Measurements from ENCODE around the gene TEPSIN.
A peak's percentile ranks its signal among the peaks of the same experiment; 100 is the strongest.

TEPSIN gene

DNA sequence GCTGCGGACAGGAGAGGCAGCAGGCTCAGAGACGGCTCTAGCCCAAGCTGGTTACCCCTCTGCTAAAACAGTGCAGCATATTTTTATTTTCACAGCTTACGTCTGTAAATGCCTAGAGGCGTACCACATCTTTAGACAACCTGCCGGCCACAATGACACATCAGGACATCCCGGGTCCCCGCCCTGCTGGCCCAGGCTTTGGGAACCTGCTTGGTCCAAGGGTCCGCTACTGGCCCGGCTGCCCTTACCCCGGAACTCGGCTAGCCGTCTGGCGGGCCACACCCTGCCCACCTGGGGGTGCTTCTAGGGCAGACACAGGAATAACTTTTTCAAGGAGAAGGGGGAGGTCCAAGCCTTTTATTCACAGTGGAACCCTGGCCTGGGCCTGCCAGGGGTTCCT, 20.4 kb downstream of the TEPSIN start:
- DNase-seq: no peak

DNA sequence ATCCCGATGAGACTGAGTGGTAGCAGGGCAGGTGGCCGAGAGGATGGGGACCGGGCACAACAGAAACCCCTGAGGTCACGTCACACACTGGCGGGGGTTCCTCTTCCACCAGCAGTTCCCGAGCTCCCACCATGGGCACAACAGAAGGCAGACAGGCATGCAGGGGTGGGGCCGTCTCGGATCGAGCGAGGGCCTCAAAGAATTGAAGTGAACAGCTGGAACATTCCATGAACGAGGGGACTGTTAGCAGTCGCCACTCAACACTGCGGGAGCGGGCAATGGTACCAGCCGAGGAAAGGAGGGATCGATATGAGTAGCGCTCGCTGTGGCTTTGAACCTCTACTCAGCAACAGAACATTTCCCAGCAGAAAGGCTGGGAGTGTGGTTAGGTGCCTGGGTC, 21.4 kb downstream of the TEPSIN start:
- no peak for DNase-seq

DNA sequence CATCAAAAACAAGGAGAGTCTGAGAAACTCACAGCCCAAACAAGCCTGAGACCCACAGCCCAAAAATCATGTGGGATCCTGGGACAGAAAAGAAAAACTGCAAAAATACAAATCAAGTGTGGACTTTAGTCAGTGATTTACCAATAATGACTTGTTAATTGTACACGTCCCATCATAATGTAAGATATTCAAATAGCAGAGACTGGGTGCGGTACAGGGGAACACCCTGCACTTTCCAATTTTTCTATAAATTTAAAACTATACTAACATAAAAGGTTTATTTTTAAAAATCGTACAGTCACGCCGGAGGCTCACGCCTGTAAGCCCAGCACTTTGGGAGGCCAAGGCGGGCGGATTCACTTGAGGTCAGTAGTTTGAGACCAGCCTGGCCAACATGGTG, 24.9 kb downstream of the TEPSIN start:
- no peak for DNase-seq

DNA sequence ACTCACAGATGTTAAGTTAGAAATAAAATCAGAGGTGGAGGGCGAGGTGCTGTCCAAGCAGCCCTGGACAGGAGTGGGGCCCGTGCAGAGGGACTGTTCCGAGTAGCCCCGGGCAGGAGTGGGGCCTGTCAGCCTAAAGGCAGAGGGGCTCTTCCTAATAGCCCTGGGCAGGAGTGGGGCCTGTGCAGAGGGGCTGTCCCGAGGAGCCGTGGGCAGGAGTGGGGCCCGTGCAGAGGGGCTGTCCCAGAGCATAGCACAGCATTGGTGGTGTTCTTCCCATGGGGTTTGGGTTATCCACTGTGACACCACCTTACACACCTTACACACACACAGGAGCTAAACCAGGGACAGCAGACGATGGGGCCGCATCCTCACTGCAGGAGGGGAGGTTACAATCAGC, 26.5 kb downstream of the TEPSIN start:
- DNase-seq: no peak

- DNase-seq: no peak
Observed at GRCh38 chr17:81210868-81211267, 28.0 kb downstream of the TEPSIN start.

DNA sequence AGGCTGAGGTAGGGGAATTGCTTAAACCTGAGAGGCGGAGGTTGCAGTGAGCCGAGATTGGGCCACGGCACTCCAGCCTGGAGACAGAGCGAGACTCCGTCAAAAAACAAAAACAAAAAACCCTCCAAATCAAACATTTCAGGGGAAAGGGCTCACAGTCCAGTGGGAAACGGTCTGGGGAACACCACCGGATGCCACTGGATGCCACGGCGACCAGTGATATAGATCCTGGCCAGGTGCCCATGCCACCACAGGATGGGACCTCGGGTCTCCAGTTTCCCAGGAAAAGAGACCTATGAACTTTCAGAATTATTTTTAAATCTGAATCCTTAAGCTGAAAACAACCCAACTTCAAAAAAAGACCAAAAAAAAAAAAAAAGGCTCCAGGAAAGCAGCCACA, 28.4 kb downstream of the TEPSIN start:
- no peak for DNase-seq

GRCh38 chr17:81209141-81209540, 29.7 kb downstream of the TEPSIN start:
- DNase-seq: no peak

- DNase-seq: no peak
Observed at GRCh38 chr17:81208651-81209050, 30.2 kb downstream of the TEPSIN start.

DNA sequence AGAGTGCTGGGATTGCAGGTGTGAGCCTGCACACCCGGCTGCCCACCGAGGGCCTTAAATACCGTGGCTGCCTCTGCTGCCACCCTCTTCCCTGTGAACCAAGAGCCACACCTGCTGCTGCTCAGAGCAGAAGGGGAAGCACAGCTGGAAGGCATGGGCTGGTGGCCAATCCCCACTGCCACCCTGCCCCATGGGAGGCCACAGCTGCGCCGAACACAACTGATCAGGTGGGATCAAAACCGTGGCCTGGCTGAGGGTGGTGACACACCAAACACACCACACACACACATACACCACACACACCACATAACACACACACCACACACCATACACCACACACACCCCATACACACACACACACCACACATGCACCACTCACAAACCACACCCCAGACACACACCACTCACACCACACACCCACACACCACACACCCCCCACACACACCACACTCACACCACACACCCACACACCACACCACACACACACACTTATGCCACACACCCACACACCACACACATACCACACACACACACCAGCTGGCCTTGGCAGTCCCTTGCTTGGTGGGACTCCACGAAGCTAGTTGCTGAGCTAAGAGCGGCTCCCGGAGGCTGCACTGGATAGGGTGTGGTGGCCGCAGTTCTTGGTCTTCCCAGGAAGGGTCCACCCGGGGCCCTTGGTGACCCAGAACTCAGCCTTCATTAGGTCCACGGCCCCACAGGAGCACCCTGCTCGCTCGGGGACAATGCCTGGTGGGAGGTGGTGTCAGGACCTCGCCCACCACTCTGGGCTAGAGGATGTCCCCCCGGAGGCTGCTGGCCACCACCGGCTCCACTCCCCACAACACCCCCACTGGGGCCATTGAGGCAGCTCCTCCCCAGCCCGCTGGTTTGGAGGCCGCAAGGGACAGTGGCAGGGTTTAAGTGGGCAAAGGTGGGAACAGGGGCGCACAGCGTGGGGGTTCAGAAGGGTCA, 31.0 kb downstream of the TEPSIN start:
- no peak for DNase-seq

- no peak for DNase-seq
Observed at GRCh38 chr17:81206657-81207056, 32.2 kb downstream of the TEPSIN start.

DNA sequence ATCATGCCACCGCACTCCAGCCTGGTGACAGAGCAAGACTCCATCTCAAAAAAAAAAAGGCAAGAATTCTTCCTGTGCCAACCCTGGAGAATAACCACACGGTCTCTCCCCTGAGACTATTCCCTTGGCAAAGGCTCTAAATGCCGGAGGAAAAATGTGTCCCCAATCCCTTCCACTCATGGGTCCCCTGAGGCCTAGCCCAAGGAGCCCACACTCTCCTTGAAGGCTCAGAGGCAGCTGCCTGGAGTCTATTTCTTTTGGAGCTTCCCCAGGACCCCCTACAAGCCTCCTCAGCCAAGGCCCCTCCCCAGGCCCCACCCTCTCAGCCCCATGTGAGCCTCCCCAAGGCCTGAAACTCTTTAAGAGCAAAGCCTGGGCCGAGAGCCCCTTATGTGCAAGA, 32.7 kb downstream of the TEPSIN start:
- DNase-seq: no peak

DNA sequence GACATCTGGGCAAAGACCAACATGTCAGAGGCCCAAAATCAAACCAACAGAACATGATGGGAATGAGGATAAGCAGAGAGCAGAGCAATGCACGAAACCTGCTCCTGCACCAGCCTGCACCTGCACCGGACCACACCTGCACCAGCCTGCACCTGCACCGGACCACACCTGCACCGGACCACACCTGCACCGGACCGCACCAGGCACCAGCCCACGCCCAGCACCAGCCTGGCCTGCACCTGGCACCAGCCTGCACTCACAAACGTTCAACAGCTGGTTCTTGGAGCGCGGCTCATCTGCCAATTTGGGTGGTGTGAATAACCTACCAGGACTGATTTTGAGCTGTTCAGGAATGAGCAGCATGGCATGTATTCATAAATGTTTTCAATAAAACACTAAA, 34.3 kb downstream of the TEPSIN start:
- DNase-seq: no peak

GRCh38 chr17:81203136-81203535, 35.7 kb downstream of the TEPSIN start:
- DNase-seq: no peak

GRCh38 chr17:81202318-81202717, 36.5 kb downstream of the TEPSIN start:
- no peak for DNase-seq

DNA sequence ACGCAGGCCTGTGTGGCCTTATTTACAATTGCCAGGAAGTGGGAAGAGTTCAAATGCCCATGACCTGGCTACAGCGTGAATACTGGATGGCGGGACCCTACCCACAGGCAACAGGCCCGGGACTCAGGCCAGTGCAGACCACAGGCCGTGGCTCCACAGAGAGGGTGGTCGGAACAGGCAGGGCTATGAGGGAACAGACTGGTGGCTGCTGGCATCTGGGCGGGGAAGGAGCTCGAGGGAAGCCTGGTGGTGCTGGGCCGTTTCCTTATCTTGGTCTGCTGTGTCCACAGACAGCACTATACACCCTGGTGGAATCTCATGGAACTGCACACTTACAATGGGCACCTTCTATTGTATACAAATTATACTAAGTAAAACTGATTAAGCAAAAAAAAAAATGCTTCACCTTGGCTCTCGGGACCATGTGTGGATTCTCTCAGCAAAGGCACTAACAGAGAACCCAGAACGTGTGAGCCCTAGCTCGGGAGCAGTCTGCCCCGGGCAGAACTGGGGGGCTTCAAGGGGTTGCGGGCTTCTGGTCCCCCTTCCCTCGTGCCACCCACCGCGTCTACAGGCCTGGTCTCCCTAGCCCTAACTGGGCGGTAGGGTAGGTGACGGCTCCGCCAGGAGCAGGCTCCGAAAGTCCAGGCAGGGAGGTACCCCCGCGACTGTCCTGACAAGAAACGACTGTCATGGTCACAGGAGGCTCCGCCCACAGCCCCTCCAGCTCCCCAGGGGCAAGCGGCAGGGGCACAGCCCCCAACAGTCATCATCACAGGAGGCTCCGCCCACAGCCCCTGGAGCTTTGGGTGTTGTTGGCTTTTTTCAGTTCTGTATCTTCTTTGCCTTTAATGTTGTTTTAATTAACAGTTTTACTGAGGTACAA, 37.9 kb downstream of the TEPSIN start:
- DNase-seq: peak in 1 of 6 experiments; percentile 7

- DNase-seq: no peak
Observed at GRCh38 chr17:81200201-81200600, 38.7 kb downstream of the TEPSIN start.

GRCh38 chr17:81199482-81199830, 39.4 kb downstream of the TEPSIN start:
- DNase-seq: no peak

DNA sequence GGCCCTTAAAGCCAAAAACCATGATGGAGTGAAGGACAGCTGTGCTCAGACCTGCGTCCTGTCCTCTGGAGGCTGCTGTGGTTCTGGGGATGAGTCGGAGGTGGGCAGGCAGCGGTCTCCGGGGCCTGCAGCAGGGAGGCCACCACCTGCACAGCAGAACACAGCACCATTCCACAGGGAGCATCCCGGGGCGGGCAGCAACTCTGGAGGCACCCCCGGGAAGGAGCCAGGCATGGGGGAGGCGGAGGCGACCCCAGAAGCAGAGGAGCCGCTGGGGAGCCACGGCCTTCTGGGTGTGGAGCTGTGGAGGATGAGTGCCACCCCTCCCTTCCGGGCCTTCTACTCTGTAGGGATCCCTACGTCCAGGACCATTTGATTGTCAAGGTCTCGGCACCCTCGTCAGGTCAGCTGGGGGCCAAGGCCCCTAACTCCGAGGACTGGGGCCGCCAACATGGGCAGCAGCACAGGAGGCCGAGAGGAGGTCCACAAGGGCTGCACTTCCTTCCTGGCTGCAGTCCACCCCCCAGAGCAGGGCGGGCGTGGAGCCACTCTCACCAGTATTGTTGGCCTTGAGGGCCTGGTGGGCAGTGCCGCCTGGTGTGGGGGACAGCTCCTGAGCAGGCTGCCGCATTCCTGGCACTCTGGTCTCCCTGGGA, 39.9 kb downstream of the TEPSIN start:
- DNase-seq: no peak

DNA sequence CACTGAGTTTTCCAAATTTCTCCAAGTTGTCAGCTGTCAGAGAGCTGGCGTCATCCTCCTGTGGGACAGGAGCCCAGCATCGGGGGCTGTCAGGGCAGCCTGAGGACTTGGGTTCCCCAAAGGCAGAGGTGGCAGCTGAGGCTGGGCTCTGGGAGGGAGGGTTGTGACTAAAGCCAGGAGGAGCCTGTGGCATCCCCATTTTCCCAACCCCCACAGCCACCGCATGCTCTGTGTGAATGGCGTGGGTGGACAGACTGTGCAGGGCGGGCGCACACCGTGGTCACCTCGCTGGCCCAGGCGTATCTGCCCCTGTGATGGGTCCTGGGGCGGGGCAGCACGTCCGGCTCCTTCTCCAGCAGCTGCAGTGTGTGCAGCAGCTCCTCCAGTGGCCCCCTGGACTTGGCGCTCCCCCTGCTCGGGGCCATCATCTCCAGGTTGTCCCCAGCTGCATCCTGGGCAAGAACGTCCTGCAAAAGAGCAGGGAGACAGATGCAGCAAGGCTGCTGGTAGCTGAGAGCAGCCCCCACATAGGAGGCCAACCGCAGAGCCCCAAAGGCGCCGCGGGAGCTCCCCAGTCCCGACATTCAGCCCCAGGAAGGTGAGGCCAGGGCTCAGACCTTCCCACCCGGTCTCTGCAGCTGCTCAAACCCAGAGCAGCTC, 40.9 kb downstream of the TEPSIN start:
- no peak for DNase-seq

GRCh38 chr17:81197409-81197795, 41.5 kb downstream of the TEPSIN start:
- DNase-seq: no peak

GRCh38 chr17:81196505-81197408, 42.1 kb downstream of the TEPSIN start:
- no peak for DNase-seq
